Natural killer cell treated with Interleukin-12 subunit alpha and Interleukin-12 subunit beta and Interleukin-15 and Interleukin-18, amount 100 ng/mL, for 72 hours (primary cell): ENCODE data around the gene DTX3. TPM values are rescaled to one million over a fixed set of nuclear protein-coding genes. Genes with fewer than 3 reads are reported as not detected.
"Not testable (repeated sequence)": the region's sequence is repeated elsewhere in the genome, so short reads cannot be mapped to it uniquely, and the experiment has no call there.

Source experiments
- ATAC-seq, 2 donors: fragments of 150-1000 bp; cut with Tn5 transposase in 1 of 2; sonication (Bioruptor Pico), chemical (Tn5 transposase) in 1 of 2; 2 replicates each; pipeline ENCODE4 v1.10.0; 2021
- DNase-seq: peaks from one replicate; pipeline ENCODE4 v3.0.0; 2022; ENCODE audit warnings: low spot score
- H3K27ac Mint-ChIP-seq, 2 donors: 1 replicate in 1 of 2; 2 replicates in 1 of 2; pipeline ENCODE4 v1.8.0; 2022; ENCODE audit warnings: mixed read lengths in 2 of 2, mild to moderate bottlenecking in 1 of 2, moderate library complexity in 1 of 2
- H3K27me3 Mint-ChIP-seq, 2 donors: 1 replicate in 1 of 2; 2 replicates in 1 of 2; pipeline ENCODE4 v1.8.0; 2022; ENCODE audit warnings: mixed read lengths in 2 of 2
- H3K36me3 Mint-ChIP-seq: one replicate; pipeline ENCODE4 v1.8.0; 2022; ENCODE audit warnings: mixed read lengths
- H3K4me1 Mint-ChIP-seq, 2 donors: 1 replicate in 1 of 2; 2 replicates in 1 of 2; pipeline ENCODE4 v1.8.0; 2022; ENCODE audit warnings: low read depth in 2 of 2, mixed read lengths in 2 of 2, mild to moderate bottlenecking in 1 of 2
- H3K4me3 Mint-ChIP-seq: one replicate; pipeline ENCODE4 v1.8.0; 2022; ENCODE audit warnings: mixed read lengths
- H3K9me3 Mint-ChIP-seq: 2 replicates; pipeline ENCODE4 v1.8.0; 2022; ENCODE audit warnings: mixed read lengths
- total RNA-seq, 2 donors: library from RNA; stranded (reverse); gene quantifications; one replicate each; pipeline ENCODE4 v1.2.3, GENCODE V29; 2022

Gene DTX3
- total RNA-seq, 2 donors from 2014 or later, result 15.6 to 18.4 TPM

GRCh38 chr12:57632073-57632957 is 27.7 kb downstream of the DTX3 start:
- Mint-ChIP-seq H3K4me1 (peaks cover 9 to 14% of the 10 kb centered on the region in 2 donors), H3K4me3 (peak overlapping the region; percentile 75), H3K36me3 (no peaks in the 10 kb centered on the region), H3K27ac (no peak overlapping the region), H3K27me3 (peaks cover 21 to 30% of the 10 kb centered on the region in 2 donors), H3K9me3 (no peaks in the 10 kb centered on the region)
- DNase-seq (no peak), ATAC-seq (peak; percentile 35 to 50)

- Mint-ChIP-seq H3K36me3 (no peaks in the 10 kb centered on the region), H3K4me3 (peak within 1 kb of the TSS; percentile 75), H3K27ac (no peak within 1 kb of the TSS), H3K27me3 (peaks cover 21 to 27% of the 10 kb centered on the region in 2 donors), H3K4me1 (peaks cover 9 to 10% of the 10 kb centered on the region in 2 donors), H3K9me3 (no peaks in the 10 kb centered on the region)
- ATAC-seq (peak; percentile 85 to 89), DNase-seq (no peak)
Measured at GRCh38 chr12:57632958-57633840, 28.6 kb downstream of the DTX3 start, which contains the start of gene B4GALNT1. Gene B4GALNT1, minus strand, starts transcription at chr12:57633201. Its CDS starts 1,069 bp downstream, at chr12:57632132.

GRCh38 chr12:57636731-57637130 is 32.1 kb downstream of the DTX3 start:
- not testable (repeated sequence) for DNase-seq, H3K27ac Mint-ChIP-seq, ATAC-seq, H3K4me1 Mint-ChIP-seq, H3K9me3 Mint-ChIP-seq, H3K36me3 Mint-ChIP-seq, H3K4me3 Mint-ChIP-seq
- H3K27me3 Mint-ChIP-seq, result peaks cover 7 to 22% of the 10 kb centered on the region in 2 donors

GRCh38 chr12:57637364-57637763 is 32.7 kb downstream of the DTX3 start:
- peaks cover 5 to 6% of the 10 kb centered on the region in 2 donors for H3K4me1 Mint-ChIP-seq
- DNase-seq (no peak), ATAC-seq (no peak)

GRCh38 chr12:57638096-57638495 is 33.5 kb downstream of the DTX3 start:
- H3K9me3 Mint-ChIP-seq, result no peaks in the 10 kb centered on the region
- peaks cover 0 to 23% of the 10 kb centered on the region in 2 donors for H3K27me3 Mint-ChIP-seq
- ATAC-seq (no peak), DNase-seq (no peak)
- peaks cover 5% of the 10 kb centered on the region in 2 donors for H3K4me1 Mint-ChIP-seq
- H3K27ac Mint-ChIP-seq, result no peak overlapping the region
- H3K4me3 Mint-ChIP-seq, result no peak overlapping the region
- H3K36me3 Mint-ChIP-seq, result no peaks in the 10 kb centered on the region

More at GRCh38 chr12:57637364-57637763, 32.7 kb downstream of the DTX3 start:
- H3K27ac Mint-ChIP-seq, result no peak overlapping the region
- H3K36me3 Mint-ChIP-seq, result no peaks in the 10 kb centered on the region
- no peaks in the 10 kb centered on the region for H3K9me3 Mint-ChIP-seq
- peaks cover 2 to 23% of the 10 kb centered on the region in 2 donors for H3K27me3 Mint-ChIP-seq
- H3K4me3 Mint-ChIP-seq, result no peak overlapping the region

GRCh38 chr12:57640175-57641042 is 35.8 kb downstream of the DTX3 start:
- no peaks in the 10 kb centered on the region for H3K9me3 Mint-ChIP-seq
- no peaks in the 10 kb centered on the region for H3K36me3 Mint-ChIP-seq
- no peaks in the 10 kb centered on the region for H3K4me1 Mint-ChIP-seq
- H3K27ac Mint-ChIP-seq, result no peak overlapping the region
- peaks cover 0 to 17% of the 10 kb centered on the region in 2 donors for H3K27me3 Mint-ChIP-seq
- no peak overlapping the region for H3K4me3 Mint-ChIP-seq
- ATAC-seq (no peak), DNase-seq (no peak)

GRCh38 chr12:57641699-57642442 is 37.2 kb downstream of the DTX3 start:
- DNase-seq, result no peak
- H3K4me1 Mint-ChIP-seq, result no peaks in the 10 kb centered on the region
- H3K36me3 Mint-ChIP-seq, result no peaks in the 10 kb centered on the region

GRCh38 chr12:57645990-57646658 is 41.5 kb downstream of the DTX3 start:
- peaks cover 0 to 11% of the 10 kb centered on the region in 2 donors for H3K27me3 Mint-ChIP-seq
- DNase-seq, H3K9me3 Mint-ChIP-seq, H3K27ac Mint-ChIP-seq, H3K4me1 Mint-ChIP-seq, H3K4me3 Mint-ChIP-seq, ATAC-seq, H3K36me3 Mint-ChIP-seq: not testable (repeated sequence)

More at GRCh38 chr12:57641699-57642442, 37.2 kb downstream of the DTX3 start:
- Mint-ChIP-seq H3K9me3 (no peaks in the 10 kb centered on the region), H3K4me3 (no peak overlapping the region), H3K27me3 (peaks cover 0 to 17% of the 10 kb centered on the region in 2 donors), H3K27ac (no peak overlapping the region)
- no peak for ATAC-seq

GRCh38 chr12:57646659-57647049 is 42.0 kb downstream of the DTX3 start:
- not testable (repeated sequence) for H3K27me3 Mint-ChIP-seq, H3K9me3 Mint-ChIP-seq, H3K4me1 Mint-ChIP-seq, DNase-seq, H3K27ac Mint-ChIP-seq, H3K4me3 Mint-ChIP-seq, ATAC-seq, H3K36me3 Mint-ChIP-seq

- no peaks in the 10 kb centered on the region for H3K4me1 Mint-ChIP-seq
- H3K9me3 Mint-ChIP-seq, result no peaks in the 10 kb centered on the region
- DNase-seq (no peak), ATAC-seq (no peak)
- no peak overlapping the region for H3K4me3 Mint-ChIP-seq
- H3K27ac Mint-ChIP-seq, result no peak overlapping the region
- H3K27me3 Mint-ChIP-seq, result peaks cover 0 to 10% of the 10 kb centered on the region in 2 donors
- H3K36me3 Mint-ChIP-seq, result no peaks in the 10 kb centered on the region
Measured at GRCh38 chr12:57654042-57654441, 49.4 kb downstream of the DTX3 start.

GRCh38 chr12:57655541-57656240 is 51.1 kb downstream of the DTX3 start:
- H3K4me1 Mint-ChIP-seq, result no peaks in the 10 kb centered on the region
- no peak for DNase-seq
- H3K27ac Mint-ChIP-seq, result no peak overlapping the region

GRCh38 chr12:57656408-57656807 is 51.8 kb downstream of the DTX3 start:
- DNase-seq, H3K4me1 Mint-ChIP-seq, ATAC-seq, H3K27me3 Mint-ChIP-seq, H3K27ac Mint-ChIP-seq, H3K4me3 Mint-ChIP-seq, H3K9me3 Mint-ChIP-seq, H3K36me3 Mint-ChIP-seq: not testable (repeated sequence)

More at GRCh38 chr12:57655541-57656240, 51.1 kb downstream of the DTX3 start:
- H3K4me3 Mint-ChIP-seq, result no peak overlapping the region
- ATAC-seq, result no peak
- no peaks in the 10 kb centered on the region for H3K36me3 Mint-ChIP-seq
- H3K27me3 Mint-ChIP-seq, result peaks cover 0 to 7% of the 10 kb centered on the region in 2 donors
- no peaks in the 10 kb centered on the region for H3K9me3 Mint-ChIP-seq
